GM23248 (cell line): Measurements from ENCODE around the gene DRC1.

Experiments used
- EZH2 ChIP-seq: fragments of 200-600 bp; sonication (generic); IDR thresholded peaks from 2 replicates; pipeline ENCODE4 v1.6.1; 2018; ENCODE audit warnings: antibody characterized with exemption, mild to moderate bottlenecking; ENCODE audit not compliant: insufficient read depth, poor library complexity, severe bottlenecking
- EZH2phosphoT487 ChIP-seq: fragments of 200-600 bp; sonication (generic); IDR thresholded peaks from 2 replicates; pipeline ENCODE4 v1.6.1; 2018; ENCODE audit warnings: antibody characterized with exemption, moderate library complexity, mild to moderate bottlenecking, low read depth; ENCODE audit not compliant: insufficient read depth

DNA sequence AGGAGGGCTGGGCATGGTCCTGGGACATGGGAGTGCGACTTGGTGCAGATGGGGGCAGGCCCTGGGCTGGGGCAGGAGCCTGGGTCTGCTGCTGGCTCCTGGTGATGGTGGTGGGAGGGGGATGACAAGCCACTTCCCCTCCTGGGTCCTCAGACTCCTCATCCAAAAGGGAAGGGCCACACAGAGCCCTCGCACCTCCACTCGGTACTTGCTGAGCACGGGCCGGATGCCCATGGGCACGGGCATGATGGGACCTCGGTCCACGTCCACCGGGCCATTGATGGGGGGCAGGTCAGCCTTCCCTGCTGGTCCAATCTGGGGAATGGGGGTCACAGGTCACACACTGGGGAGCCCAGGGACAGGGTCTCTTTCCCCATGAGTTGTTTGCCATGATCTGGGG is 72.1 kb downstream of the DRC1 start:
- no peak for TF ChIP-seq EZH2phosphoT487
- TF ChIP-seq EZH2: no peak
